Activated naive CD8-positive, alpha-beta T cell treated with anti-CD3 and anti-CD28 coated beads for 36 hours (primary cell): ENCODE measurements around the gene MARK3. TPM values are rescaled to one million over a fixed set of nuclear protein-coding genes. Genes with fewer than 3 reads are reported as not detected.
A peak's percentile ranks its signal among the peaks of the same experiment; 100 is the strongest.

ENCODE experiments used
- DNase-seq: peaks from one replicate; pipeline ENCODE4 v3.0.0; 2021
- H3K27ac Mint-ChIP-seq: one replicate; pipeline ENCODE4 v1.8.0; 2022; ENCODE audit warnings: mild to moderate bottlenecking, moderate library complexity, mixed read lengths
- H3K27me3 Mint-ChIP-seq: one replicate; pipeline ENCODE4 v1.8.0; 2022; ENCODE audit warnings: mild to moderate bottlenecking, mixed read lengths
- H3K36me3 Mint-ChIP-seq: one replicate; pipeline ENCODE4 v1.8.0; 2021; ENCODE audit warnings: mild to moderate bottlenecking, mixed read lengths
- H3K4me1 Mint-ChIP-seq: one replicate; pipeline ENCODE4 v1.8.0; 2021; ENCODE audit warnings: mixed read lengths
- H3K4me3 Mint-ChIP-seq: one replicate; pipeline ENCODE4 v1.8.0; 2022; ENCODE audit warnings: mild to moderate bottlenecking, moderate library complexity, mixed read lengths
- H3K9me3 Mint-ChIP-seq: one replicate; pipeline ENCODE4 v1.8.0; 2022; ENCODE audit warnings: mixed read lengths
- total RNA-seq, 2 experiments: library from RNA; stranded (reverse); gene quantifications; one replicate each; pipeline ENCODE4 v1.2.3, GENCODE V29; 2021

MARK3 gene
- total RNA-seq, 2 experiments from 2014 or later: 71.0 to 74.3 TPM

- no peaks in the 10 kb centered on the region for H3K27me3 Mint-ChIP-seq
- DNase-seq: no peak
- H3K27ac Mint-ChIP-seq: peak overlapping the region; percentile 48
- H3K4me3 Mint-ChIP-seq: peak overlapping the region; percentile 34
- peaks cover 29% of the 10 kb centered on the region for H3K4me1 Mint-ChIP-seq
- H3K36me3 Mint-ChIP-seq: peaks cover 12% of the 10 kb centered on the region
- H3K9me3 Mint-ChIP-seq: no peaks in the 10 kb centered on the region
Observed at GRCh38 chr14:103531421-103532215, 146.4 kb downstream of the MARK3 start.

DNA sequence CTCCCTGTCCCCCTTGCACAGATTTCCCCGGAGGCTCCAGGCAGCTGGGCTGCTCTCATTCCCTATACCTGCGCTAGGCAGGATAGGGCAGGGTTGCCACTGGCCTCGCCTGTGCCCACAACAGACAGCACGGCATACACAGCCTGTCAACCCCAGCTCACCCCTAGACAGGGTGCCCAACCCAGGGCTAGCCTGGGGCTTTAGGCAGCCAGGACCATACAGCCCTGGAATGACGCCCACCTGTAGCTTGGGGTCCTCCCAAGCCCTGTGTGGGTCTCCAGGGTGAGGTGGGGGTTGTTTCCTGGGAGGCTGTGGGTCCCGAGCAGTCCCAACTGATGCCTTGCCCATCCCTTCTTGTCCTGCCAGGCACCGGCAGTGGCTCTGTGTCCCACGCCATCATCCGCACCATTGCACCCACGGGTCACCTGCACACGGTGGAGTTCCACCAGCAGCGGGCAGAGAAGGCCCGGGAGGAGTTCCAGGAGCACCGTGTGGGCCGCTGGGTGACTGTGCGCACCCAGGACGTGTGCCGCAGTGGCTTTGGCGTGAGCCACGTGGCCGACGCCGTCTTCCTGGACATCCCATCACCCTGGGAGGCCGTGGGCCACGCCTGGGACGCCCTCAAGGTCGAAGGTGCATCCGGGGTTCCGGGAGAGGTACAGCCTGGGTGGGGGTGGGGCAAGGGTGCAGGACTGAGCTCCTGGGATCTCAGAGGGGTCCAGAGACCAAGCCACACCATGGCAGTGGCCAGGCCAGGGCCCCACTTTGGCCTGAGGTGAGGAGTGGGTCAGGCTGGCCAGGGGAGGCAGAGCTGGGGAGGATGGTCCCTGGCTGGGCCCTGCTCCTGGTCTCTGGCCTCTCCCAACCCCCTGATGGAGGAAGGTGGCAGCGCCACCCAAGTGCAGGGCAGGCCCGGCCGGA lies 147.3 kb downstream of the MARK3 start:
- Mint-ChIP-seq H3K36me3 (peaks cover 12% of the 10 kb centered on the region), H3K27me3 (no peaks in the 10 kb centered on the region), H3K4me3 (no peak overlapping the region), H3K4me1 (peaks cover 23% of the 10 kb centered on the region), H3K9me3 (no peaks in the 10 kb centered on the region), H3K27ac (no peak overlapping the region)
- no peak for DNase-seq

- Mint-ChIP-seq H3K36me3 (peaks cover 12% of the 10 kb centered on the region), H3K9me3 (no peaks in the 10 kb centered on the region), H3K27ac (no peak overlapping the region), H3K27me3 (no peaks in the 10 kb centered on the region), H3K4me1 (peaks cover 16% of the 10 kb centered on the region), H3K4me3 (no peak overlapping the region)
- DNase-seq: no peak
Observed at GRCh38 chr14:103533137-103533998, 148.2 kb downstream of the MARK3 start.

- Mint-ChIP-seq H3K9me3 (no peaks in the 10 kb centered on the region), H3K4me1 (peaks cover 16% of the 10 kb centered on the region), H3K27me3 (no peaks in the 10 kb centered on the region), H3K36me3 (peaks cover 12% of the 10 kb centered on the region), H3K4me3 (no peak overlapping the region), H3K27ac (no peak overlapping the region)
- no peak for DNase-seq
Observed at GRCh38 chr14:103533999-103534575, 148.9 kb downstream of the MARK3 start.

- H3K27ac Mint-ChIP-seq: no peak overlapping the region
- no peak for DNase-seq
- H3K4me3 Mint-ChIP-seq: no peak overlapping the region
- H3K9me3 Mint-ChIP-seq: no peaks in the 10 kb centered on the region
- peaks cover 16% of the 10 kb centered on the region for H3K4me1 Mint-ChIP-seq
- no peaks in the 10 kb centered on the region for H3K27me3 Mint-ChIP-seq
- peaks cover 12% of the 10 kb centered on the region for H3K36me3 Mint-ChIP-seq
Observed at GRCh38 chr14:103534576-103535061, 149.4 kb downstream of the MARK3 start.

GRCh38 chr14:103535081-103535890 lies 150.1 kb downstream of the MARK3 start:
- Mint-ChIP-seq H3K27me3 (peaks cover 3% of the 10 kb centered on the region), H3K4me3 (no peak overlapping the region), H3K4me1 (peaks cover 10% of the 10 kb centered on the region), H3K36me3 (peaks cover 9% of the 10 kb centered on the region), H3K9me3 (no peaks in the 10 kb centered on the region), H3K27ac (no peak overlapping the region)
- no peak for DNase-seq

DNA sequence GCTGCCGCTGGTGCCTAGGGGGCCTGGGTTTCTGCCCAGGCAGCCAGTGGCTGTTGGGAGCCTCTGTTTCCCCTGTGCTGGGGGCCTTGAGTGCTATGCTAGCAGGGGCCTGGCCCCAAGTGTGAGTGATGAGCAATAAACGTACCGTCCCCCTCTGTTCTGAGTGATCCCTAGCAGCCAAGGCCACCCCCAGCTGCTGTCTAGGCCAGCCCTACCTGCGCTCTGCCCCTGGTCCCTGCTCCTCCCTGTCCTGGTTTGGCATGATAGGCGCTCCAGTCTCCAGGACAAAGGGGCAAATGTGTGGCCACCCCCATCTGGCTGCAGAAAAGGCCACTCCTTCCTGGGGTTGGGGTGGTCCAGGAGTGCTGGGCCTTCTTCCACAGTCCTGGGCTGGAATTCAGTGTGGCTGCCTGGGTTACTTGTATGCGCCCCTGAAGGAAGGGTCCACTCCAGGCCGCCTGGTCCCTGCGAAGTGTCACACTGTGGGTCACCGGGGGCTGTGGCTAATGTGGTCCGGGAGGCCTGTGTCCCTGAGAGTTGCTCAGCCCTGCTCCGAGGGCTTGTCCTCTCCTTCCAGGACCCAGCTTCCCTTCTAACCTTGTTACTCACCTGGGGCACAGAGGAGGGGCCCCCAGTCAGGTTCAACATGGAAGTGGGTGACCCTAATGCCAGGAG lies 150.8 kb downstream of the MARK3 start:
- peaks cover 4% of the 10 kb centered on the region for H3K36me3 Mint-ChIP-seq
- no peaks in the 10 kb centered on the region for H3K9me3 Mint-ChIP-seq
- peaks cover 5% of the 10 kb centered on the region for H3K27me3 Mint-ChIP-seq
- no peak overlapping the region for H3K27ac Mint-ChIP-seq
- peaks cover 3% of the 10 kb centered on the region for H3K4me1 Mint-ChIP-seq
- H3K4me3 Mint-ChIP-seq: no peak overlapping the region
- DNase-seq: no peak

- no peak overlapping the region for H3K27ac Mint-ChIP-seq
Observed at GRCh38 chr14:103536693-103537092, 151.5 kb downstream of the MARK3 start.

DNA sequence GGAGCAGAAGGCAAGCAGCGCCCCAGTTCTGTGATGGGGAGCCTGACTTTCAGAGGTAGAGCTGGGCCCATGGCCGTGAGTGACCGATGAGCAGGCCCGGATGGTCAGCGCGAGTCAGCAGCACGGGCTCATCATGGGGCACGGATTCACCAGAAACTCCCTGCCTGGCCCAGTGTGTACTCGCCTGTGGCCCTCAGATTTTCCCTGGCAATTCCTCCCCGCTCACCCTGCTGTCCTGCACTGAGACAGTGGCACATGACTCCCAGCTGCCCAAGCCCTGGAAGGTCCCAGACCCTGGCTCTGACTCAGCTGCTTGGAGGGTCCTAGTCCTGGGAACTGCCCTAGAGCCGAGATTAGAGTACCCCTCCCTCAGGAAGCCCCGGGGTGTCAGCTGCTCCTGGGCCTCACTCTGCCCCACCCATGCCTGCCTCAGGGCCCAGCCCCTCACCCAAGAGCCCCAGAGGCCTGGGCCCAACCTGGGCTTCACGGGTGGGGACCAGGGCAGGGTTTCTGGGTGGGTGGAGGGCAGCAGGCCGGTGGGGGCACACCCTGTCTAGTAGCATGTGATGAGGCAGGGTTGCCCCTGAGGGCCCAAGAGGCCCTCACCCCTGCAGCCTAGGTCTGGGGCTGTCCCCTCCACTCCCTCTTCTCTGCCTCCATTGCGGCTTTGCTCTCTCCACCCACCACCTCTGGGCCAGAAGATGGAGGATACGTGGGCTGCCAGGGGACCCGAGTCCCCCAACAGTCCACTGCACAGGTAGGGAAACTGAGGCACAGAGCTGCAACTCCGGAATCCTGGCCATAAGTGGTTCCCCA lies 152.2 kb downstream of the MARK3 start:
- no peaks in the 10 kb centered on the region for H3K4me1 Mint-ChIP-seq
- no peaks in the 10 kb centered on the region for H3K36me3 Mint-ChIP-seq
- H3K9me3 Mint-ChIP-seq: no peaks in the 10 kb centered on the region
- no peak overlapping the region for H3K27ac Mint-ChIP-seq
- H3K27me3 Mint-ChIP-seq: peaks cover 5% of the 10 kb centered on the region
- no peak for DNase-seq
- no peak overlapping the region for H3K4me3 Mint-ChIP-seq

More at GRCh38 chr14:103536693-103537092, 151.5 kb downstream of the MARK3 start:
- Mint-ChIP-seq H3K27me3 (peaks cover 5% of the 10 kb centered on the region), H3K9me3 (no peaks in the 10 kb centered on the region), H3K36me3 (peaks cover under 1% of the 10 kb centered on the region), H3K4me3 (no peak overlapping the region), H3K4me1 (no peaks in the 10 kb centered on the region)
- no peak for DNase-seq

DNA sequence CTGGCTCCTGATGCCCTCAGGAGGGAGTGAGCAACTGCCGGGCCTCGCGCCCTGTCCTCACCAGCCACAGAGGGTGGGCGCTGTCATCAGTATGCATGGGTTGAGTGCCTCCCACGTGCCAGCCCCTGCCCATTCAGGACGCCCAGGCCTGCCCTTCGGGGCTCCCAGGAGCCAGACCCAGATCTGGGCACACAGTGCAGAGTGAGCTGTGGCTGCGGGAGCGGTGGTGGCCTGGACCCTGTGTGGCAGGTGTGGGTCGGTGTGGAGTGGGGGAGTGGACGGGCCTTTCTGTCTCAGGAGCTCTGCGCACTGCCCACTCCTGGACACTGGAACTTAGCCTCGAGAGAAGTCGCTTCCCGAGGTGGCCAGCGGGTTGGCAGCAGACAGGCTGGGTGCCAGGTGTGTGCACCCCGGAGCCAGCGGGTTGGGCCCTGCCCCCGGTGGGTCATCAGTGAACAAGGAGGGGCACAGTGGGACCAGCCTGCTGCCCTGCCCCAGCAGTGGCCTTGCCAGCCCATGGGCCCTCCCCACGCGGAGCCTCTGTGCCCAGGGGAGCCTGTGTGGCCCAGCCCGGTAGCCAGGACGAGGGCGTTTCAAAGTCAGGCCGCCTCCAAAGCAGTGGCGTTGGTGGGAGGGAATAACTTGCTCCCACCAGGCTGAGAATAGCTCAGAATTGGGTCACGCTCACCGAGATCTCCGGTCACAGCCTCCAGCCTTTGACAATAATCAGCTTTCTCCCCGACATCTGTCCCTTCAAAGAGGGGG lies 153.3 kb downstream of the MARK3 start:
- Mint-ChIP-seq H3K36me3 (no peaks in the 10 kb centered on the region), H3K4me1 (no peaks in the 10 kb centered on the region), H3K4me3 (no peak overlapping the region), H3K27ac (no peak overlapping the region), H3K27me3 (peaks cover 5% of the 10 kb centered on the region), H3K9me3 (no peaks in the 10 kb centered on the region)
- no peak for DNase-seq

DNA sequence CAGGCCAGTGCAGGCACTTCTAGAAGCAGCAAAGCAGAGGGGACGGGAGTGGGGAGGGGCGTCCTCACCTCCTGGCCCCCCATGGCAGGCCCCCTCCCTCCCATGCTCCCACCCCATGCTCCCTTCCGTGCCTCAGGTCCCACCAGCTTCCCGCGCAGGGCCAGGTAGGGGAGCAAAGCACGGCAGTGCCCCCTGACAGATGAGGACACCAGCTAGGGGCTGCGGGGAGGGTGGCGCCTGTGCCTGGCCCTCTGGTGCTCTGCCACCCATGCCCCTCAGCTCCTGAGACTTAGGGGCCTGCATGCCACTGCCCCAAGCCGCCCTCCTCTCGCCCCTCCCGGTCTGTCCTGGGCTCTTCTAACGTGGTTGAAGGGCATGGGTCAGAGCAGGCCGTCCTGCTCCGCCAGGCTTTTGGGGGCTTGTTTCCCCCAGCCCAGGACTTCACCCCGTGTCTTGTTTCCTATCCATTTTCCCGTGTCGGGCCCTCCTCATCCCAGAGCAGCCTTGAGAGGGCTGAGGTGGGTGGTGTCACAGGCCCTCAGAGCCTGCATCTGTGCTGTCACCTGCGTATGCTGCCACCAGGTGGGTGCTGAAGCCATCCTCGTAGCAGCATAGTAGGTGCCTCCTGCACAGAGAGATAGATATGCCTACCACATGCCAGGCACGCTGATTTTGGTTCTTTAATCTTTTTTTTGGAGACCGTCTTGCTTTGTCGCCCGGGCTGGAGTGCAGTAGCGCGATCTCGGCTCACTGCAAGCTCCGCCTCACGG lies 154.0 kb downstream of the MARK3 start:
- peak overlapping the region; percentile 62 for H3K27ac Mint-ChIP-seq
- peaks cover 5% of the 10 kb centered on the region for H3K27me3 Mint-ChIP-seq
- H3K9me3 Mint-ChIP-seq: no peaks in the 10 kb centered on the region
- no peak for DNase-seq
- no peaks in the 10 kb centered on the region for H3K4me1 Mint-ChIP-seq
- H3K36me3 Mint-ChIP-seq: no peaks in the 10 kb centered on the region
- no peak overlapping the region for H3K4me3 Mint-ChIP-seq
